HG02840 (cell line): ENCODE data around the gene KPNA6.
"Not testable (repeated sequence)": the region's sequence is repeated elsewhere in the genome, so short reads cannot be mapped to it uniquely, and the experiment has no call there.

Experiments
- ATAC-seq: cut with Tn5 transposase; IDR thresholded peaks from one replicate; pipeline ENCODE4 v1.9.1; 2021; ENCODE audit warnings: mild to moderate bottlenecking, moderate library complexity, moderate number of reproducible peaks; ENCODE audit not compliant: unreplicated experiment, low FRiP score

Gene KPNA6

DNA sequence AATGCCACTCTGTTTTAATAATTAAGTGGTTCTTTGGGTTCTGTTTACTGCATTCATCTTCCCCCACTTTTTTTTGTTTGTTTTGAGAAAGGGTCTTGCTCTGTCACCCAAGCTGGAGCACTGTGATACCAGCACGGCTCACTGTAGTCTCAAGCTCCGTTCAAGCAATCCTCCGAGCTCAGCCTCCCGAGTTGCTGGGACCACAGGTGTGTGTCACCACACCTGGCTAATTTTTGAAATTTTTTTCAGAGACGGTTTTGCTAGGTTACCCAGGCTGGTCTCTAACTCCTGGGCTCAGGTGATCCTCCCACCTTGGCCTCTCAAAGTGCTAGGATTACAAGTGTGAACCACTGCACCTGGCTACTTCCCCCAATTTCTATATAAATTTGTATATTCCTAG lies 29.3 kb downstream of the KPNA6 start:
- no peak for ATAC-seq

DNA sequence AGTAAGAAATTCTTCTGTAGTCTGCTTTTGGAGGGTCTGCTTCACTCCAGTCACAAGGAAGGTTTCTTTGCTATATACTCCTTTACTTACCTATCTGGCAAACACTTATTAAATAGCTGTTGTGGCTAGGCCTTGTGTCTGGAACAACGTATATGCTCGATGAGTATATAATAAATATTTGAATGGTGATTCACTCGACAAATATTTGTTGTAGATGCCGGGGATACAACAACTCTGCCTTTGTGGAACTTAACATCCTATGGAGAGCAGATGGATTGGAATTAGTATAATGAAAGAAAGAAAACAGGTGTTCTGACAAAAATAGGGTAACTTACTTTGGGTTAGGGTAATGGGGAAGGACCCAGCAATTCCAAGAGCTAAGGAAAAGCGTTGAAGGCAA lies 31.1 kb downstream of the KPNA6 start:
- ATAC-seq, result no peak

DNA sequence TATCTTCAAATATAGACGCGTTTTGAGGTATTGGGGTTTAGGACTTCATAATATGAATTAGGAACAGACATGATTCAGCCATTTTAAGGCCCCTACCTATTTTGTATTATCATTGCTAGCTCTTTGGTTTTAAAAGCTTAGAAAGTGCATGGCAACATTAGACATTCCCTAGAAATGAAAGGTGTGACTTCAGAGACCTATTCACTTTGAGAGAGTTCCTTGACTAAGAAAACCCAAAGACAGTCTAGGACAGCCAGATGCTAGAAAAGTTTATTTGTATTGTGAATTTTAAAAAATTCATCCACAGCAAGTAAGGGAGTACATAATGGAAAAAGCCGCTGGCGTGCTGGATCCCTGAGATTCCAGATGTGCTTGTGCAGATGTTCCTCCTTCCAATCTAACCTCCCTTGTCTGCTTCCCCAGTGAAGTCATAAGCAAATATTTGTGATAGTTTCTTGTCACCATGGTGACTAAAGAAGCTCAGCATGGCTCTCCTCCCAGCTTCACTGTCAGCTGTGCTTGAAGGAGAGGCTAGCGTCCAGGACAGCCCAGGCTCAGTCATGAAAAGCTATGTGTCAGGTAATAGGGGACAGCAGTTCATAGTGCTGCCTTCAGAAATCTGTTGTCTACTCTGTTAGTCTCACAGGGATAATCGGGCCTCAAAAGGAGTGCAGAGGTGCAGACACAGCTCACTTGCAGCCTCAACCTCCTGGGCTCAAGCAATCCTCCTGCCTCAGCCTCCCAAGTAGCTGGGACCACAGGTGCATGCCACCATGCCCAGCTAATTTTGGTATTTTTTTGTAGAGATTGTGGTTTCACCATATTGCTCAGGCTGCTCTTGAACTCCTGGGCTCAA lies 34.8 kb downstream of the KPNA6 start:
- no peak for ATAC-seq

DNA sequence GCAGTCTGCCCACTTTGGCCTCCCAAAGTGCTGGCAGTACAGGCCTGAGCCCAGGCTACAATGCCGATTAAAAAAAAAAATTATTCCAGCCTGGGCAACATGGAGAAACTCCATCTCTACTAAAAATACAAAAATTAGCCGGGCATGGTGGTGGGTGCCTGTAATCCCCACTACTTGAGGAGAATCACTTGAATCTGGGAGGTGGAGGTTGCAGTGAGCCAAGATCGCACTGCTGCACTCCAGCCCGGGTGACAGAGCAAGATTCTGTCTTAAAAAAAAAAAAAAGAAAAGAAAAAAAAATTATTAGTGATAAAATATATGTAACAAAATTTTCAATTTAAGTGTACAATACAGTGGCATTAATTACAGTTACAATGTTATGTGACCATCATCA lies 35.4 kb downstream of the KPNA6 start:
- not testable (repeated sequence) for ATAC-seq

DNA sequence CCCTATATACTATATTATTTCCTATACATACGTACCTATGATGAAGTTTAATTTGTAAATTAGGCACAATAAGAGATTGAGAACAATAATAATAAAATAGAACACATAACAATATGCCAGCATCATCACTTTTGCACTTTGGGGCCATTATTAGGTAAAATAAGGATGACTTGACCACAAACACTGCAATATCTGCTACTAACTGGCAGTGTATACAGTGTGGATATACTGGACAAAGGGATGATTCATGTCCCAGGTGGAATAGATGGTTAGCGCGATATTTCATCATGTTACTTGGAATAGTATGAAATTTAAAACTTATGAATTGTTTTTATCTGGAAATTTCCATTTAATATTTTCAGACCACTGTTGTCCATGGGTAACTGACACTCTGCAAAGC lies 36.2 kb downstream of the KPNA6 start:
- ATAC-seq, result no peak

DNA sequence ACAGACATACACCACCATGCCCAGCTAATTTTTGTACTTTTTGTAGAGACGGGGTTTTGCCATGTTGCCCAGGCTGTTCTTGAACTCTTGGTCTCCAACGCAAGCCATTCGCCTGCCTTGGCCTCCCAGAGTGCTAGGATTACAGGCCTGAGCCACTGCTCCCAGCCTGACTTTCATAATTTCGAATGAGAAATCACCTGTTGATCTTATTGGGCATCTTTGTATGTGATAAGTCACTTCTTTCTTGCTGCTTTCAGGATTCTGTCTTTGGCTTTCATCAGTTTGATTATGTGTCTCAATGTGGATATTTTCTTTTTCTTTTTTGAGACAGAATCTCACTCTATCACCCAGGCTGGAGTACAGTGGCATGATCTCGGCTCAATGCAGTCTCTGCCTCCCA lies 39.9 kb downstream of the KPNA6 start:
- ATAC-seq, result not testable (repeated sequence)

DNA sequence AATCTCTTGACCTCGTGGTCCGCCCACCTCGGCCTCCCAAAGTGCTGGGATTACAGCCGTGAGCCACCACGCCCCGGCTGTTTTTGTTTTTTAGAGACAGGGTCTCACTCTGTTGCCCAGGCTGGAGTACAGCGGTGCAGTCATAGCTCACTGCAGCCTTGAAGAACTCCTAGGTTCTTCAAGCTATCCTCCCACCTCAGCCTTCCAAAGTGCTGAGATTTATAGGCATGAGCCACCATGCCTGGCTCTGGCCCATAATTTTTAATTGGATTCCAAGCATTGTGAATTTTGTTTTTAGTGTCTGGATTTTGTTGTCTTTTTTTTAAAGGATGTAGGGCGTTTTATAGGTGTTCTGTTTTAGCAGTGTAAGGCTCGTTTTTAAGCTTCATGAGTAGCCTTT lies 43.0 kb downstream of the KPNA6 start:
- ATAC-seq, result no peak

DNA sequence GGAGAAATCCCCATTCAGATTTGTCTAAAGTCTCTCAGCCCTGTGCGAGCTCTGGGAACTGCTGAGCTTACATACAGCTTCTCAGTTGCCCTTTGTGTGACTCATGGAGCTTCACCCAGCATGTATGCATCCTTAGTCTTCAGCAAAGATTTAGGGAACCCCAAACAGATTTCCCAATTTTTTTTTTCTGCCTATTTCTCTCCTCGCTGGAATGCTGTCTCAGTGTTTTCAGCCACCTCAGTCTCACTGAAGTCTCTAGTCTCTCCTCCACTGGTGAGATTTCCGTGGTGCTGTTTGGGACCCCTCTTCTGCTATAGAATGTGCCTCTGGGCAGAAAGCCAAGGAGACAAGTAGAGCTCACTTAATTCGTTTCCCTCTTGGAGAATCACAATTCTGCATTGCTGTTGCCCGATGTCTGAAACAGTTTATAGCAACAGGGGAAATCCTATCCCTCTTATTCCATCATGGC lies 43.5 kb downstream of the KPNA6 start:
- no peak for ATAC-seq

DNA sequence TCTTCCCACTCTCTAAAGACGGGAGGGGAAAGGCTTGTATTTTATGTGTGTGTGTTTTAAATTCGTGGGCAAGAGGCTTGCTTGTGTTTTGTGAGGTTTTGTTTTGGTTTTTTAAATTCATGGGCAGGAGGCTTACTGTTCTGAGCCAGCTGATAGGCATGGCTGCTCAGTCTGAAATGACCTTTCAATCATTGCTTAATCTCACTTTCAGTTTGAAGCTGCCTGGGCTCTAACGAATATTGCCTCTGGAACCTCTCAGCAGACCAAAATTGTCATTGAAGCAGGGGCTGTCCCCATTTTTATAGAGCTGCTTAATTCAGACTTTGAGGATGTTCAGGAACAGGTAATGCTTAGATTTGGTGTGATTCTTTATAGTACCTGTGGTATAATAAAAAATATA lies 51.3 kb downstream of the KPNA6 start:
- no peak for ATAC-seq

DNA sequence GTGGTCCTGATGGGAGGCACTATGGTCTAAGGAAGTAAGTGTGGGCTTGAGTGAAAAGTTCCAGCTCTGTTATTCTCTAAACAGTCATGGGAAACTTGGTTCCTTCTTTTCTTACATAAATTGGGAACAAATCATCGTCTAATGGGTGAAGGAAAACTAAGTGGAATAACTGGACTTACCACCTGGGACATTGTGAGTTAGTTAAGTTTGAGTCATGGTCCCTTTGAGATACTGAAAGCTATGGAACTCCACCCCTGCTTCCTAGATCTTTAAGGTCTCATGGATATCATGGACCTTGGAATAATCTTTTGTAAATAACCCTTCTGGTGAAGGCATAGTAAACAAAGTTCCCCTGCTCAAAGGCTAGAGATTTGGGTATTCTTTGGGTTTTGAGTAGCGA lies 55.5 kb downstream of the KPNA6 start:
- no peak for ATAC-seq

DNA sequence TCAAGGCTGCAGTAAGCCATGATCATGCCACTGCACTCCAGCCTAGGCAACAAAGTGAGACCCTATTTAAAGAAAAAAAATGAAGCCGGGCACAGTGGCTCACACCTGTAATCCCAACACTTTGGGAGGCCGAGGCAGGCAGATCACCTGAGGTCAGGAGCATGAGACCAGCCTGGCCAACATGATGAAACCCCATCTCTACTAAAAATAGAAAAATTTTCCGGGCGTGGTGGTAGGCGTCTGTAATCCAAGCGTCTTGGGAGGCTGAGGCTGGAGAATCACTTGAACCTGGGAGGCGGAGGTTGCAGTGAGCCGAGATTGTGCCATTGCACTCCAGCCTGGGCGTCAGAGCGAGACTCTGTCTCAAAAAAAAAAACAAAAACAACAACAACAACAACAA lies 57.8 kb downstream of the KPNA6 start:
- not testable (repeated sequence) for ATAC-seq

DNA sequence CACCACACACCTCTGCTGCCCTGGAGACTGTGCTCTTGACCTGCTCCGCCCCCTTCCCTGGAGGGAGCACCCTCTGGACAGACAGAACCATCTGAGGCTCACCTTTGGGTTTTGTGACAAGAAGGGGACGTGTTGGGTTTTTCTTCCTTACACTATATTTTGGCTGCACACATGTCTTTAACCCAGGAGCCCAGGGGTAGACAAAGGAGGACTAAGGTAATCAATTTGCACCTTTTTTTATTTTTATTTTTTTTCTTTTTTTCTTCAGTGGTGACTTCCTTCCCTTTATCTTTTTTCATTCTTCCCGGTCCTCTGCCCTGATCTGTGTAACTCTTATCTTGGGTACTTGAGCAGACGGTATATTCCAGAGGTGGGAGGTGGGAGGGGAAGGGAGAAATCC lies 63.1 kb downstream of the KPNA6 start:
- no peak for ATAC-seq

DNA sequence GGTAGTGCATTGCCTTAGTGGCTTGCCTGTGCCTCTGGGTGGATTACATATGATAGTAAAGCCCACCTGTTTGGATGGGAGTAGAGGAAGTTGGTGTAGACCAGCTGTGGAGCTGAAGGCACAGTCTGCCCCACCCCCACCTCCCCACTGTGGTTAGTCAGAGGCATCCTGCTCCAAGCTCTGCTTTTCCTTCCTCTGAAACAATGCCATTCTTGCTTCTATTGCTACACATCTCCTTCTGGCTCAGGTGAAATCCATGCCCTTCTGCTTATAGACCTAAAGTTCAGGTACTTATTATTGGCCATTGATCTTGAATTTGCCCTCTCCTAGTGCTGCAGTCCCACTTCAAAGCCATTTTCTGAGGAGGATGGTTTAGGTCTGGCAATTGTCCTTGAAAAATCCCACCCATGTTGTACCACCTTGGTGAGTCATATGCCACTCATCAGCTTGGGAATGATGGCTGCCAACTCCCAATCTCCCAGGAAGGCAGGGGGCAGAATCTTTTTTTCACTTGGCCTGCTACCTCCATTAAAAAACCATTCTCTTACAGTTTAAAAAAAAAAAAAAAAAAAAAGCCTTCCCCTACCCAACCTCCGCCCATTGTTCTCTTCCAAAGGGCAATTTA lies 64.9 kb downstream of the KPNA6 start:
- ATAC-seq, result no peak

DNA sequence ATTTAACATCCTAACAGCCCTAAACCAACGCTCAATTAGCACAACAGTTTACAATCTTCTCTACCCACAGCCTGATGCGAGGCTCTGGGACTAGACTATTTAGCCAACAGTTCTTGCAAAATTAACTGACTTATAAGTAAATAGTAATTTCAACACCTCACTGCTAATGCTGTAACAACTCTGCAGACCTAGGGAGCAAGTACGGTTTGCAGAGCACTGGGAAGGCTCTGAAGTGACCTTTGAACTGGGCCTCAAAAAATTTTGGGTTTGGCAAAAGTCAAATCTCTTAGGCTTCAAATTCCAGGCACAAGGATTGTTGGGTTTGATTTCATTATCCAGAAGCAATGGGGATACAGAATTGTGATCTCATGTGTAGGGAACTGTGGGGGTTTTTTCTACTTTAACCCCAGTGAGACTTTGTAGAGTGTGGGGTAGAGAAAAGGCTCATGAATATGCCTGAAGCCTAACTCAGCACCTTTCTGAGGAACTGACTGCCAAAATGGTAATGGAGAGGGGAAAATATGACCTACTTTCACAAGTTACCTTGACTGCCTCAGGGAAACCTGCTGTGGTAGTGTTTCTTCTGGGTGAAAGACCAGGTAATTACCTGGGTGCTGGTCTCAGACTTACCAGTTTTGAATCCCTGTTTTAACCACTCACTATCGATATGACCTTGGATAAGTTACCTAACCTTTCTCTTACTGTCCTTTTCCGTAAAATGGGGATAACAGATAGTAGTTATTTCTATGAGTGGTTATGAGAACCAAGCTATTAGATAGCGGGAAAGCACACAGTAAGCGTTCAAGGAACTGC lies 70.7 kb downstream of the KPNA6 start:
- ATAC-seq, result no peak

DNA sequence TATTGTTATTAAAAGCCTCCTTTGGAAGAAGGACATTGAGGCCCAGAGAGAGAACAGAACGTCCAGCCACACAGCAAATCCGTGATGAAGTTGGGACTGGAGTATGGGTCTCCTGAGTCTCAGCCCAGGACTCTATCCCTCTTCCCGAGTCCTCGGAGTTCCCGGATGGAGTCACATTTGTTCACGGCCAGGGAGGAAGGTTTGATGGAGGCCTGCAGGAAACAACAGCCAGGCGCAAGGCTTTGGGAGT lies 71.3 kb downstream of the KPNA6 start:
- ATAC-seq, result no peak

DNA sequence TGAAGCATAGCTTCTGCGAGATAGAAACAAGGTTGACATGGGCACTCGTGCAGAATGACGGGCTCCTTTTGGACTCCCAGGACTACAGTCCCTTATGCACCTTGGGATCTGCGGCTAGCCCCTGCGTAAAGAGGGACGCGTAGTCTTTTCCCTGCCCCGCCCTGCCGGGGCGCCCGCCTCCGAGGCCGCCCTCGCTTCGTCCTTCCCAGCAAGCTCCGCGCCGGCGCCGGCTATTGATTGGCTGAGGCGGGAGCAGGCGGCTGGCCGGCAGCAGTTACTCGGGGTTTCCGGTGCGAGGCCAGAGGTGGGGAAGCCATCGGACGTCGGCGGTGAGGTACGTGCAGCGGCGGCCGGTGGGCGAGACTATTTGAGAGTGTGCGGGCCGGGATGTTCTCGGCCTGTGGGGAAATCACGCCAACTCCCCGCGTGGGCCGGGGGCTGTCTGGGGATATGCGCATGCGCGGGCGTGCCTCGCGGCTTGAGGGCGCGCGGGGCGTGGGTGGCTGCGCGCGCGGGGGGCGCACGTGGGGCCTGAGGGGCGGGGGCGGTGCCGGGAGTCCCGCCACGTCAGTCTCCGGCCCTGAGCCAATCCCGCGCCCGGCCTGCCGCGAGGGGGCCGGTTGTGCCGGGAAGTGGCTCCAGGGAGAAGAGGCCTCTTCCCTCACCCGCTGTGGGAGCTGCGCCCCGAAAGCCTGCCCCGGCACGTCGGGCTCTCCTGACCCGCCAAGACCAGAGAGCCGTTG lies 71.8 kb downstream of the KPNA6 start, which contains the start of gene TXLNA:
TXLNA (plus strand) TSS at position 233 of the 743 bp plus-strand sequence. CDS start 671 bp downstream, outside the sequence.
- ATAC-seq, result peak; percentile 87

DNA sequence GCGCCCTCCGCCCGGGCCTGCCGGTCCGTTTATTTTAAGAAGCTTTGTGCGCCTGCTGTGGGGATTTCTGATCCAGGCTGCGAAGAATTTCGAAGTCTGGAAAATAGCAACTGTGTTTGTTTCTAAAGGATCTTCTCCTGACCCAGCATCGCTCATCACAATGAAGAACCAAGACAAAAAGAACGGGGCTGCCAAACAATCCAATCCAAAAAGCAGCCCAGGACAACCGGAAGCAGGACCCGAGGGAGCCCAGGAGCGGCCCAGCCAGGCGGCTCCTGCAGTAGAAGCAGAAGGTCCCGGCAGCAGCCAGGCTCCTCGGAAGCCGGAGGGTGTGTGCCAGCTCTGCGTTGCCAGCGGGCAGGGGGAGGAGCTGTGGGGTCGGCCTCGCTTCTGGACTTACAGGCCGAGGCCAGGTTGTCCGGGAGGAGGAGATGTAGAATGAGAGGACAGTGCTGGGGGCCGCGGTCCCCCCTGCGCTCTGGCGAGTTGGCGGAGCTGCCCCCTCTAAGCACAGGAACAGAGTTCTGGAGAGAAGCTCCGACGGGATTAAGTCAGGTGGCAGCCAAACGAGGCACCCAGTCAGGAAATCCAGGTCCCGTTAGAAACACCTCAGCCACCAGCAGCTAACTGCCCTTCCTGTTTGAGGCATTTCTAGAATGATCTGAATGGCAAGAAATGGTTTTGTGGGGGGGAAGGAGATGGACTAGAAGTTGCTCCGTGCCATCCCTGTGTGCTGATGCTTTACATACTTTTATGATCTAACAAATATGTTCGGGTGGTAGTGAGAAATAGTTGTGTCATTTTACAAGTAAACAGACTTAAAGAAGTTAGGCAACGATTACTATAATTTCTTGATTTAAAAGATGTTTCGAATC lies 72.6 kb downstream of the KPNA6 start:
- no peak for ATAC-seq

DNA sequence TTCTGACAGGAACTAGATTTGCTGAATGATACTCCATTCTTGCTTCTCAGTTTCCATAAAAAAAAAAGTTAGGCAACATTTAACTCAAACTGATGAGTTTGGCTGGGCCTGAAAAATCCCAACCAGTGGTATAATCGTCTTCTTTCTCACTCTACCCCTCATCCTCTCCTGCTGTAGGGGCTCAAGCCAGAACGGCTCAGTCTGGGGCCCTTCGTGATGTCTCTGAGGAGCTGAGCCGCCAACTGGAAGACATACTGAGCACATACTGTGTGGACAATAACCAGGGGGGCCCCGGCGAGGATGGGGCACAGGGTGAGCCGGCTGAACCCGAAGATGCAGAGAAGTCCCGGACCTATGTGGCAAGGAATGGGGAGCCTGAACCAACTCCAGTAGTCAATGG lies 73.2 kb downstream of the KPNA6 start:
- ATAC-seq, result no peak

DNA sequence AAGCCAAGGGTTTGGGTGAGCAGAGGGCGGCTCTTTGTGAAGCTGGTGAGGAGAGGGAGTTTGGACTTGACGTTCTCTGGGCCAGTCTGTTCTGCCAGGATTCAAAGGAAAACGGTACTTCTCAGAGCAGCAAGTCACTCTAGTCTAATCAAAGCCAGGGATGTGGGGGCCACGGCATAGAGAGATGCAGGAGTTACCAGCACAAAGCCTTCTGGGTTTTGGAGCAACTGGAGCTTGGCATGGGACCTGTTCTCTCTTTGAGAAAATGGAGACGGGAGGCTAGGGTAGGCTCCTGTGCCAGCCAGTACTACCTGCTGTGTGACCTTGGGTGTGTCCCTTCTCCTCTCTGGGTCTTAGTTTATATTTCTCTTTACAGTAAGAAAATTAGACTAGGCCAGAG lies 73.7 kb downstream of the KPNA6 start:
- no peak for ATAC-seq

DNA sequence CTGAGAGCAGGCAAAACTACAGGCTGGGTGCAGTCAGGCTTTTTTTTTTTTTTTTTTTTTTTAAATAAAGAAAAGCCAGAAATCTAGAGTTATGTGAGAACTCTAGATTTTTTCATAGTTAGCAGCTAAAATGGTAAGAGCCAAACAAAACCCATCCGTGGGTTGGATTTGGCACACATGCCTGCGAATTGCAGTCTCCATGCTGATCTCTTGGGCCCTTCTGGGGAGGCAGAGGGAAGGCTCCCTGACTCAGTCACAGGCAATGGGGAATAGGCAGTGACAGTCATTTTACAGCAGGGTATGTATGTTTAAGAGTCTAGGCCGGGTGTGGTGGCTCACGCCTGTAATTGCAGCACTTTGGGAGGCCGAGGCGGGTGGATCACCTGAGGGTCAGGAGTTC lies 74.2 kb downstream of the KPNA6 start:
- no peak for ATAC-seq
